Glutamatergic neuron (in vitro differentiated cells): Measurements from ENCODE around the gene SEPTIN5. TPM values are rescaled to one million over a fixed set of nuclear protein-coding genes. Genes with fewer than 3 reads are reported as not detected.

ENCODE experiments used
- DNase-seq: peaks from one replicate; pipeline ENCODE4 v3.0.0; 2022
- H3K27ac Mint-ChIP-seq: one replicate; pipeline ENCODE4 v1.8.0; 2020; ENCODE audit warnings: mild to moderate bottlenecking, mixed read lengths, inconsistent platforms; ENCODE audit not compliant: unreplicated experiment
- H3K27me3 Mint-ChIP-seq: one replicate; pipeline ENCODE4 v1.8.0; 2020; ENCODE audit warnings: mild to moderate bottlenecking, moderate library complexity, mixed read lengths, inconsistent platforms; ENCODE audit not compliant: unreplicated experiment
- H3K36me3 Mint-ChIP-seq: one replicate; pipeline ENCODE4 v1.8.0; 2020; ENCODE audit warnings: mild to moderate bottlenecking, mixed read lengths, inconsistent platforms; ENCODE audit not compliant: unreplicated experiment
- H3K4me1 Mint-ChIP-seq: one replicate; pipeline ENCODE4 v1.8.0; 2020; ENCODE audit warnings: mild to moderate bottlenecking, low read depth, mixed read lengths, inconsistent platforms; ENCODE audit not compliant: unreplicated experiment
- H3K4me3 Mint-ChIP-seq: one replicate; pipeline ENCODE4 v1.8.0; 2020; ENCODE audit warnings: mild to moderate bottlenecking, mixed read lengths, inconsistent platforms; ENCODE audit not compliant: unreplicated experiment
- H3K9me3 Mint-ChIP-seq: one replicate; pipeline ENCODE4 v1.8.0; 2020; ENCODE audit warnings: mild to moderate bottlenecking, moderate library complexity, mixed read lengths, inconsistent platforms; ENCODE audit not compliant: unreplicated experiment
- total RNA-seq: library from RNA; stranded (reverse); fragmentation: NEBNext Ultra II Directional; extraction: Animal tissue kit (Norgen Biotek cat#: 25700); gene quantifications from one replicate; pipeline ENCODE4 v1.2.1, GENCODE V29; 2021; ENCODE audit not compliant: unreplicated experiment
- TF ChIP-seq, protein P1 (sequence below): fragments of 200-600 bp; sonication (generic); IDR thresholded peaks from one replicate; pipeline ENCODE4 v1.5.0; 2021; ENCODE audit not compliant: partially characterized antibody, unreplicated experiment

The SEPTIN5 gene
- total RNA-seq, 1 donor from 2014 or later = 96.0 TPM

DNA sequence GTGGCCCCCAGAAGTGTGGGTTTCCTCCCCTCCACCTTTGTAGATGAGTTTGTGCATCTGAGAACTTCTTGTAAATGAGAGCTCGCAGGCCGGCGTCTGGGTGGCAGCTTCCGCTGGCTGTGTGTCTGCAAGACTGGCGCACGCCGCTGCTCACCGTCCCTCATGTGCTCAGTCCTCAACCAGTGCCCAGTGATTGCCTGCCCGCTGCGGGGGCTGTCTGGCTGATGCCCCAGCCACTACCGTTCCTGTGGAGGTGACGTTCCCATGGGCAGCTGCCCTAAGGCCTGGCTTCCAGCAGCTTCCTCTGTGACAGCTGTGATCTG lies 55.1 kb downstream of the SEPTIN5 start:
- Mint-ChIP-seq H3K27ac (no peak overlapping the region), H3K4me1 (peaks cover 1% of the 10 kb centered on the region), H3K36me3 (peaks cover 5% of the 10 kb centered on the region), H3K9me3 (peaks cover 7% of the 10 kb centered on the region), H3K4me3 (no peak overlapping the region), H3K27me3 (peaks cover 16% of the 10 kb centered on the region)
- TF ChIP-seq, protein P1, sequence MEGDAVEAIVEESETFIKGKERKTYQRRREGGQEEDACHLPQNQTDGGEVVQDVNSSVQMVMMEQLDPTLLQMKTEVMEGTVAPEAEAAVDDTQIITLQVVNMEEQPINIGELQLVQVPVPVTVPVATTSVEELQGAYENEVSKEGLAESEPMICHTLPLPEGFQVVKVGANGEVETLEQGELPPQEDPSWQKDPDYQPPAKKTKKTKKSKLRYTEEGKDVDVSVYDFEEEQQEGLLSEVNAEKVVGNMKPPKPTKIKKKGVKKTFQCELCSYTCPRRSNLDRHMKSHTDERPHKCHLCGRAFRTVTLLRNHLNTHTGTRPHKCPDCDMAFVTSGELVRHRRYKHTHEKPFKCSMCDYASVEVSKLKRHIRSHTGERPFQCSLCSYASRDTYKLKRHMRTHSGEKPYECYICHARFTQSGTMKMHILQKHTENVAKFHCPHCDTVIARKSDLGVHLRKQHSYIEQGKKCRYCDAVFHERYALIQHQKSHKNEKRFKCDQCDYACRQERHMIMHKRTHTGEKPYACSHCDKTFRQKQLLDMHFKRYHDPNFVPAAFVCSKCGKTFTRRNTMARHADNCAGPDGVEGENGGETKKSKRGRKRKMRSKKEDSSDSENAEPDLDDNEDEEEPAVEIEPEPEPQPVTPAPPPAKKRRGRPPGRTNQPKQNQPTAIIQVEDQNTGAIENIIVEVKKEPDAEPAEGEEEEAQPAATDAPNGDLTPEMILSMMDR = no peak
- DNase-seq = peak; percentile 10

DNA sequence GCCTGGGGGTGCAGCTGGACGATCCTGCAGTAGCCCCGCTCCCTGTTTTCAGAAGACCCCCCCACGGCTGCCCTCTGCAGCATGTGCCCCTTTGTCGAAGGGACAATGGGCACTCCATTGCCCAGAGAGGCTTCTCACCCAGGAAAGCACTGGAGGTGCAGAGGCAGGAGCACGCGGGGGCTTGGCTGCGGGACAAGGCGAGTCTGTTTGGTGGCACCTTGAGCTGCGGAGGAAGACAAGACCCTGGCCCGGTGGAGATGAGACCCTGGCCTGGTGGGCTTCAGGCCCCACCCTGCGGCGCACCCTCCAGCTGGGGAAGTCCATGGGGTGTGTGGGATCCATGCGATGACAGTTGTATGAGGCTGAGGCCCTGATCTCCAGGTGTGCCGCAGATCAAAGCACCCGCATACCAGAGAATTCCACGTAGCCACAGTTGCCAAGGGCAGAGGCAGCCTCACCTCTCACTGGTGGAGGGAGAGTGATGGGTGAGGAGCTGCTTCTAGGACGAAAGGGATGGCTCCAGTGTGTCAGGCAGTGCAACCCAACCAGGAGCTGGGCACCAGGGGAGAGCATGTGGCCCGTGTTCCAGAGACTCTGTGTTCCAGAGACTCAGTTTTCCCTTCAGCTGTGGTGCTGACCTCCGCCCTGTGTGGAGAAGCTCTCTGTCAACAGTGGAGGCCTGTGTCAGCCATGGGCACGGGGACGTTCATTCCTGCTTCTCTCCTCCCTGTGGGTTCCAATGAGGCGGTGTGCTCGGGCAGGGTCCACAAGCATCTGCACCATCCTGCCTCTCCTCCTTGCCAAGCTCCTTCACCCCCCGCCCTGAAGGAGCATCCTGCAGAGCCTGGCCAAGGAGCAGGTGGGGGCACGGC lies 56.3 kb downstream of the SEPTIN5 start:
- TF ChIP-seq, protein P1 = no peak
- no peak for DNase-seq
- peaks cover 7% of the 10 kb centered on the region for H3K9me3 Mint-ChIP-seq
- peaks cover 10% of the 10 kb centered on the region for H3K27me3 Mint-ChIP-seq
- H3K27ac Mint-ChIP-seq = no peak overlapping the region
- no peak overlapping the region for H3K4me3 Mint-ChIP-seq
- peaks cover 5% of the 10 kb centered on the region for H3K36me3 Mint-ChIP-seq
- H3K4me1 Mint-ChIP-seq = peaks cover 1% of the 10 kb centered on the region

DNA sequence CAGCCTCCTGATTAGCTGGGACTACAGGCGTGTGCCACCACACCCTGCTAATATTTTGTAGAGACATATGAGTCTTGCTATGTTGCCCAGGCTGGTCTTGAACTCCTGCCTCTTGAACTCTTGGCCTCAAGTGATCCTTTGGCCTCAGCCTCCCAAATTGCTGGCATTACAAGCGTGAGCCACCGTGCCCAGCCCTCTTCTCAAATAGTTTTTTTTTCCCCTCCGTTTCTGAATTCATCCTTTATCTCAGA lies 58.0 kb downstream of the SEPTIN5 start:
- H3K27me3 Mint-ChIP-seq = peaks cover 10% of the 10 kb centered on the region
- H3K9me3 Mint-ChIP-seq = peaks cover 7% of the 10 kb centered on the region
- TF ChIP-seq, protein P1 = no peak
- no peak for DNase-seq
- H3K4me1 Mint-ChIP-seq = peaks cover 1% of the 10 kb centered on the region
- H3K36me3 Mint-ChIP-seq = peaks cover 5% of the 10 kb centered on the region
- no peak overlapping the region for H3K27ac Mint-ChIP-seq
- no peak overlapping the region for H3K4me3 Mint-ChIP-seq

Other genes starting within 250 kb of the SEPTIN5 start
- 48.0 TPM for gene UFD1, start 235.3 kb upstream of the SEPTIN5 start, total RNA-seq
- 3.5 TPM for gene CDC45, start 234.6 kb upstream of the SEPTIN5 start, total RNA-seq
- gene CLDN5, start 190.1 kb upstream of the SEPTIN5 start, total RNA-seq = 7.4 TPM
- gene GP1BB, start 9.0 kb downstream of the SEPTIN5 start, total RNA-seq = 8.3 TPM
- gene TBX1, start 46.3 kb downstream of the SEPTIN5 start, total RNA-seq = 2.4 TPM
- gene GNB1L, start 140.4 kb downstream of the SEPTIN5 start, total RNA-seq = 5.0 TPM
- 12.1 TPM for gene RTL10, start 140.4 kb downstream of the SEPTIN5 start, total RNA-seq
- gene COMT, start 227.3 kb downstream of the SEPTIN5 start, total RNA-seq = 34.8 TPM
- 6.4 TPM for gene TXNRD2, start 227.3 kb downstream of the SEPTIN5 start, total RNA-seq